Activated B cell treated with CpG ODN at 0.5 μM for 24 hours (primary cell): ENCODE results near the gene ZNF445. TPM values are rescaled to one million over a fixed set of nuclear protein-coding genes. Genes with fewer than 3 reads are reported as not detected.

Experiments used
- ATAC-seq: fragments of 200-7000 bp; cut with Tn5 transposase; one replicate; pipeline ENCODE4 v1.10.0; 2021; ENCODE audit warnings: low read depth, mild to moderate bottlenecking, moderate library complexity
- CTCF ChIA-PET: fragments of 350-600 bp; sonication (Branson Sonifier 250); formaldehyde crosslinking; loops from one replicate; lab custom pipeline; 2021; ENCODE audit warnings: antibody characterized with exemption; lab: Charles Lee
- POLR2A ChIA-PET: fragments of 350-600 bp; sonication (Branson Sonifier 250); formaldehyde crosslinking; loops from one replicate; lab custom pipeline; 2021; ENCODE audit warnings: antibody characterized with exemption; lab: Charles Lee
- DNase-seq: peaks from one replicate; pipeline ENCODE4 v3.0.0; 2022
- H3K27ac Mint-ChIP-seq: one replicate; pipeline ENCODE4 v1.8.0; 2020; ENCODE audit warnings: mixed read lengths
- H3K27me3 Mint-ChIP-seq: one replicate; pipeline ENCODE4 v1.8.0; 2021; ENCODE audit warnings: mixed read lengths
- H3K36me3 Mint-ChIP-seq: one replicate; pipeline ENCODE4 v1.8.0; 2021; ENCODE audit warnings: low read depth, mixed read lengths
- H3K4me1 Mint-ChIP-seq: one replicate; pipeline ENCODE4 v1.8.0; 2021; ENCODE audit warnings: mixed read lengths
- H3K4me3 Mint-ChIP-seq: one replicate; pipeline ENCODE4 v1.8.0; 2020; ENCODE audit warnings: mild to moderate bottlenecking, mixed read lengths
- H3K9me3 Mint-ChIP-seq: one replicate; pipeline ENCODE4 v1.8.0; 2020; ENCODE audit warnings: mixed read lengths
- CTCF ChIP-seq: fragments of 200-600 bp; IDR thresholded peaks from one replicate; pipeline ENCODE4 v1.8.0; 2022; ENCODE audit warnings: antibody characterized with exemption, mild to moderate bottlenecking
- intact Hi-C: fragments of 100-400 bp; cut with micrococcal nuclease; formaldehyde crosslinking; loops from one replicate; pipeline ENCODE4 v1.15.1; 2024
- total RNA-seq: library from RNA; stranded (reverse); gene quantifications from 2 replicates; pipeline ENCODE4 v1.2.3, GENCODE V29; 2022

ZNF445 gene
- total RNA-seq, 1 donor from 2014 or later = 19.5 TPM

- Mint-ChIP-seq H3K9me3 (peaks cover 7% of the 10 kb centered on the region), H3K4me1 (no peaks in the 10 kb centered on the region), H3K27ac (no peak overlapping the region), H3K27me3 (no peaks in the 10 kb centered on the region), H3K36me3 (peaks cover 74% of the 10 kb centered on the region), H3K4me3 (no peak overlapping the region)
- TF ChIP-seq CTCF = no peak
- intact Hi-C loops = no loop called here
- ChIA-PET POLR2A (no interaction called here), CTCF (no interaction called here)
- ATAC-seq = no peak
- no peak for DNase-seq
Measured at GRCh38 chr3:44455318-44455717, 22.2 kb downstream of the ZNF445 start.

- intact Hi-C loops = no loop called here
- no peak for DNase-seq
- no peak for TF ChIP-seq CTCF
- H3K4me1 Mint-ChIP-seq = no peaks in the 10 kb centered on the region
- H3K9me3 Mint-ChIP-seq = no peaks in the 10 kb centered on the region
- H3K4me3 Mint-ChIP-seq = no peak overlapping the region
- CTCF ChIA-PET = no interaction called here
- POLR2A ChIA-PET = no interaction called here
- no peak for ATAC-seq
- H3K27ac Mint-ChIP-seq = no peak overlapping the region
- peaks cover 76% of the 10 kb centered on the region for H3K36me3 Mint-ChIP-seq
- no peaks in the 10 kb centered on the region for H3K27me3 Mint-ChIP-seq
Measured at GRCh38 chr3:44454258-44454657, 23.2 kb downstream of the ZNF445 start.

- POLR2A ChIA-PET = no interaction called here
- Mint-ChIP-seq H3K9me3 (peaks cover 3% of the 10 kb centered on the region), H3K4me3 (no peak overlapping the region), H3K4me1 (no peaks in the 10 kb centered on the region), H3K36me3 (peaks cover 83% of the 10 kb centered on the region), H3K27me3 (no peaks in the 10 kb centered on the region), H3K27ac (no peak overlapping the region)
- DNase-seq (no peak), ATAC-seq (no peak)
- intact Hi-C loops = no loop called here
- CTCF ChIA-PET = no interaction called here
- TF ChIP-seq CTCF = no peak
Measured at GRCh38 chr3:44451441-44451840, 26.0 kb downstream of the ZNF445 start.

- Mint-ChIP-seq H3K4me3 (no peak overlapping the region), H3K27me3 (no peaks in the 10 kb centered on the region), H3K36me3 (peaks cover 75% of the 10 kb centered on the region), H3K27ac (no peak overlapping the region), H3K4me1 (no peaks in the 10 kb centered on the region), H3K9me3 (peaks cover 3% of the 10 kb centered on the region)
- CTCF ChIA-PET = no interaction called here
- ATAC-seq = no peak
- no peak for DNase-seq
- TF ChIP-seq CTCF = no peak
- POLR2A ChIA-PET = no interaction called here
- intact Hi-C loops = no loop called here
Measured at GRCh38 chr3:44446929-44447328, 30.5 kb downstream of the ZNF445 start.

GRCh38 chr3:44445786-44446185 lies 31.7 kb downstream of the ZNF445 start:
- no peak for ATAC-seq
- no peak for DNase-seq
- Mint-ChIP-seq H3K4me1 (peaks cover 2% of the 10 kb centered on the region), H3K9me3 (peaks cover 3% of the 10 kb centered on the region), H3K4me3 (no peak overlapping the region), H3K27ac (no peak overlapping the region), H3K36me3 (peaks cover 66% of the 10 kb centered on the region), H3K27me3 (no peaks in the 10 kb centered on the region)
- CTCF ChIA-PET = no interaction called here
- POLR2A ChIA-PET = no interaction called here
- intact Hi-C loops = no loop called here
- no peak for TF ChIP-seq CTCF
